Keratinocyte (primary cell): ENCODE data around the gene UNG. TPM values are rescaled to one million over a fixed set of nuclear protein-coding genes. Genes with fewer than 3 reads are reported as not detected.

Experiments used
- DNase-seq: peaks from one replicate; pipeline ENCODE4 v3.0.0-alpha.2; 2011; ENCODE audit warnings: low read depth, missing footprints, low spot score
- FAIRE-seq: peaks from 2 replicates; lab custom pipeline; 2011; peaks lifted over from hg19 to GRCh38; lab: Jason Lieb, UNC
- H2AFZ ChIP-seq: 2 replicates; pipeline ENCODE4 v1.6.0; 2012; ENCODE audit warnings: low read length, control low read depth, inconsistent platforms; ENCODE audit not compliant: control insufficient read depth
- H3K27ac ChIP-seq: 2 replicates; pipeline ENCODE4 v1.5.1; 2011; ENCODE audit warnings: low read length; ENCODE audit not compliant: control insufficient read depth, insufficient read depth
- H3K27me3 ChIP-seq: 3 replicates; pipeline ENCODE4 v1.6.0; 2011; ENCODE audit warnings: low read length; ENCODE audit not compliant: control insufficient read depth, insufficient read depth; ENCODE audit errors: extremely low read depth
- H3K36me3 ChIP-seq, 2 experiments: 2 replicates in 1 of 2; 3 replicates in 1 of 2; pipeline ENCODE4 v1.5.1; 2011; ENCODE audit warnings: low read length in 2 of 2, mild to moderate bottlenecking in 1 of 2; ENCODE audit not compliant: control insufficient read depth in 2 of 2, insufficient read depth in 2 of 2; ENCODE audit errors: extremely low read depth in 1 of 2
- H3K4me1 ChIP-seq: 3 replicates; pipeline ENCODE4 v1.5.1; 2011; ENCODE audit warnings: low read length; ENCODE audit not compliant: control insufficient read depth, insufficient read depth; ENCODE audit errors: extremely low read depth
- H3K4me2 ChIP-seq: 3 replicates; pipeline ENCODE4 v1.6.0; 2011; ENCODE audit warnings: low read depth, low read length; ENCODE audit not compliant: control insufficient read depth, insufficient read depth; ENCODE audit errors: extremely low read depth
- H3K4me3 ChIP-seq, 3 experiments: fragments of 200-600 bp in 1 of 3; sonication (generic) in 1 of 3; 2 replicates in 2 of 3; 3 replicates in 1 of 3; pipeline ENCODE4 v1.5.1; 2011 to 2016; ENCODE audit warnings: low read length in 3 of 3, mild to moderate bottlenecking in 3 of 3, control low read depth in 2 of 3, inconsistent platforms in 1 of 3, low read depth in 1 of 3, mixed read lengths in 1 of 3, mixed run types in 1 of 3, moderate library complexity in 1 of 3; ENCODE audit not compliant: control insufficient read depth in 2 of 3, insufficient read depth in 2 of 3; ENCODE audit errors: extremely low read depth in 1 of 3
- H3K79me2 ChIP-seq: 2 replicates; pipeline ENCODE4 v1.6.0; 2012; ENCODE audit warnings: low read length; ENCODE audit not compliant: control insufficient read depth, insufficient read depth
- H3K9ac ChIP-seq: 3 replicates; pipeline ENCODE4 v1.6.0; 2011; ENCODE audit warnings: low read length; ENCODE audit not compliant: control insufficient read depth, insufficient read depth; ENCODE audit errors: extremely low read depth
- H3K9me1 ChIP-seq: 3 replicates; pipeline ENCODE4 v1.6.0; 2011; ENCODE audit warnings: low read length; ENCODE audit not compliant: control insufficient read depth, insufficient read depth; ENCODE audit errors: extremely low read depth
- H3K9me3 ChIP-seq: 2 replicates; pipeline ENCODE4 v1.5.1; 2012; ENCODE audit warnings: low read depth, low read length; ENCODE audit not compliant: control insufficient read depth
- H4K20me1 ChIP-seq: 3 replicates; pipeline ENCODE4 v1.6.0; 2011; ENCODE audit warnings: low read length; ENCODE audit not compliant: control insufficient read depth, insufficient read depth; ENCODE audit errors: extremely low read depth
- CTCF ChIP-seq, 3 experiments: IDR thresholded peaks in 1 of 3; conservative IDR thresholded peaks in 1 of 3; optimal IDR thresholded peaks in 1 of 3; 2 replicates in 2 of 3; 3 replicates in 1 of 3; pipeline versions ENCODE3 to v1.5.1; 2011; ENCODE audit warnings: low read length in 3 of 3, mild to moderate bottlenecking in 3 of 3, moderate library complexity in 2 of 3, control low read depth in 1 of 3, inconsistent platforms in 1 of 3; ENCODE audit not compliant: insufficient read depth in 2 of 3; ENCODE audit errors: extremely low read depth in 1 of 3
- EZH2 ChIP-seq: IDR thresholded peaks from one replicate; pipeline ENCODE4 v1.6.1; 2012; ENCODE audit warnings: inconsistent platforms, mild to moderate bottlenecking, low read length, moderate library complexity
- dilution Hi-C: fragments of 300-500 bp; cut with MboI; formaldehyde crosslinking; loops from one replicate; pipeline ENCODE4 v1.7.0; 2020; ENCODE audit warnings: low sequenced_read_pairs; ENCODE audit not compliant: extremely low pct_ligation_motif_present
- polyA plus RNA-seq, 5 experiments: library from polyadenylated mRNA; depleted of rRNA in 3 of 5; stranded (reverse) in 3 of 5; stranded (forward) in 1 of 5; unstranded in 1 of 5; fragments of >200 nt; gene quantifications; 1 replicate in 1 of 5; 2 replicates in 3 of 5; 3 replicates in 1 of 5; pipeline versions ENCODE4 v1.2.1 to v1.2.3, GENCODE V29; 2011 to 2012; ENCODE audit warnings: missing spikeins in 2 of 5, low read depth in 1 of 5, low replicate concordance in 1 of 5

UNG gene
- polyA plus RNA-seq, 1 donor (not counting 4 experiments of a cell fraction or from before 2014, with no cell fraction given): 26.3 TPM

- peaks cover 9% of the 10 kb centered on the region for H3K4me1 ChIP-seq
- H3K9me1 ChIP-seq: no peaks in the 10 kb centered on the region
- H3K79me2 ChIP-seq: peaks cover 2% of the 10 kb centered on the region
- H3K4me2 ChIP-seq: no peak overlapping the region
- H3K36me3 ChIP-seq: peaks cover 0 to 3% of the 10 kb centered on the region in 2 experiments
- H3K27ac ChIP-seq: no peak overlapping the region
- H3K9me3 ChIP-seq: no peaks in the 10 kb centered on the region
- dilution Hi-C loops: no loop called here
- no peak overlapping the region for H2AFZ ChIP-seq
- no peak for TF ChIP-seq EZH2
- TF ChIP-seq CTCF (optimal IDR thresholded peaks at IDR 0.05 in 1 of 3, IDR thresholded peaks at IDR 0.05 in 1 of 3, conservative IDR thresholded peaks at IDR 0.05 in 1 of 3; ENCODE audit: extremely low read depth in 1 of 3, insufficient read depth in 2 of 3, low read length in 3 of 3): no peak
- FAIRE-seq: no peak
- H3K4me3 ChIP-seq: no peak overlapping the region
- H3K9ac ChIP-seq: no peak overlapping the region
- DNase-seq: no peak
- H4K20me1 ChIP-seq: no peaks in the 10 kb centered on the region
- no peaks in the 10 kb centered on the region for H3K27me3 ChIP-seq
Measured at GRCh38 chr12:109057376-109057775, 40.0 kb upstream of the UNG start.

GRCh38 chr12:109058773-109059172 is 38.6 kb upstream of the UNG start:
- TF ChIP-seq CTCF (optimal IDR thresholded peaks at IDR 0.05 in 1 of 3, IDR thresholded peaks at IDR 0.05 in 1 of 3, conservative IDR thresholded peaks at IDR 0.05 in 1 of 3; ENCODE audit: extremely low read depth in 1 of 3, insufficient read depth in 2 of 3, low read length in 3 of 3): no peak
- TF ChIP-seq EZH2: no peak
- Histone ChIP-seq H4K20me1 (no peaks in the 10 kb centered on the region), H3K4me1 (peaks cover 2% of the 10 kb centered on the region), H2AFZ (no peak overlapping the region), H3K9me1 (no peaks in the 10 kb centered on the region), H3K27me3 (no peaks in the 10 kb centered on the region), H3K4me2 (no peak overlapping the region), H3K4me3 (no peak overlapping the region), H3K79me2 (no peaks in the 10 kb centered on the region), H3K27ac (no peak overlapping the region), H3K9ac (no peak overlapping the region), H3K9me3 (no peaks in the 10 kb centered on the region), H3K36me3 (peaks cover 0 to 3% of the 10 kb centered on the region in 2 experiments)
- dilution Hi-C loops: no loop called here
- DNase-seq (no peak), FAIRE-seq (no peak)
